Measurements from ENCODE around the gene ADCY10. TPM values are rescaled to one million over a fixed set of nuclear protein-coding genes. Genes with fewer than 3 reads are reported as not detected.

ADCY10 gene
- total and polyA plus RNA-seq, 9 of the 15 experiments (the other 6 are each of a cell fraction or from before 2014, with no cell fraction given), result 0.08 to 0.86 (median 0.22) TPM

DNA sequence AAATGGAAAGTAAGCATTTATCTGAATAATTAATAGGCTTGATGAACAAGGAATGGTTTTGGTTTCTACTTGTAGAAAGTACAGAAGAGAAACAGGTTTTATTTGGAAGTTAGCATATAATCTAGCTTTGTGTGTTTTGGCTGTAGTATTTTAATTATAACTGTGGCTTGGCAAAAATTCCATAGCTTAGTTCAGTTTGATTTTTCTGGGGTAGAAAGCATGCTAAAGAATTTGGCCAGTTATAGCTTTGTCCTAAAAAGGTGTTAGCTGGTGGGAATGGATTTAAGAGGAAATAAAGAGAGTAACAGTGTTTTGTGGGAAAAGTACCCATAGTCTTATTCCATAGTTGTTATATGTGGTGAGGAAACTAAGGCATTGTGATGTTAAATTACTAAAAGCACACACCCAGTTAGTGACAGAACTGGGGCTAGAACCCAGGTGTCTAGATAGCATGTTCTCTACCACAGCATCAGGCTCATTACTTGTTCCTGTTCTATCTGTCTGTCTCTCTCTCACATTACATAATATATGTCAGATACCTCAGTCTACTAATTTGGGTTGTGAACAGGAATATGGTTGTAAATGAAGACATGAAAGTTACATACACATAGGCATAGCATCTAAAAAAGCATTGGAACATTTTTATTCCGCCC is 137.2 kb downstream of the ADCY10 start:
- Histone ChIP-seq H3K9ac (ENCODE audit: insufficient read depth in 1 of 2, low read depth in 2 of 2, low read length in 2 of 2) (no peak overlapping the region), H3K27me3 (ENCODE audit: control insufficient read depth in 2 of 2, insufficient read depth in 2 of 2, low read length in 2 of 2) (no peaks in the 10 kb centered on the region), H3K9me3 (replicated peaks; ENCODE audit: control insufficient read depth, insufficient read depth, low read depth, low read length) (no peaks in the 10 kb centered on the region), H3K27ac (ENCODE audit: extremely low read depth, low read depth, low read length) (no peak overlapping the region), H2AFZ (ENCODE audit: low read depth, low read length) (no peak overlapping the region), H3K4me2 (ENCODE audit: insufficient read depth, low read length) (no peak overlapping the region), H3K79me2 (ENCODE audit: control insufficient read depth, insufficient read depth, low read length) (no peaks in the 10 kb centered on the region), H4K20me1 (replicated peaks; ENCODE audit: control insufficient read depth, insufficient read depth, low read length) (no peaks in the 10 kb centered on the region), H3K4me3 (no peak overlapping the region), H3K4me1 (replicated peaks in 1 of 2; ENCODE audit: control insufficient read depth in 2 of 2, insufficient read depth in 2 of 2, low read length in 2 of 2) (peaks cover 0 to 2% of the 10 kb centered on the region in 2 experiments; a peak in 1 of 5 replicates), H3K9me1 (ENCODE audit: control insufficient read depth, insufficient read depth, low read length) (no peaks in the 10 kb centered on the region), H3K36me3 (ENCODE audit: control insufficient read depth, insufficient read depth, low read length) (peaks cover 64% of the 10 kb centered on the region)
- POLR2A ChIA-PET, result interaction anchor here (0.9 to 1.6 kb wide), 3 partner anchors 13 to 21 kb away, joined by 3 to 14 read pairs (median 4); no protein-coding TSS in a partner anchor
- in situ Hi-C loops (cut with MboI), result no loop called here
- intact Hi-C loops (cut with micrococcal nuclease), result no loop called here
- BruUV-seq (replicated peaks), result no TSS peak
- no peak for ATAC-seq
- no peak for DNase-seq (ENCODE audit: extremely low read depth in 1 of 4, low spot score in 3 of 4)
- 100% methylated on average over 1 of the region's 1 CpG for WGBS (ENCODE audit: insufficient coverage, low coverage, missing lambda C conversion rate)
- TF ChIP-seq ZNF316 (IDR thresholded peaks at IDR 0.05) (peak; percentile 43; the same call in 1 of the 2 replicates), MIER1 (IDR thresholded peaks at IDR 0.05; ENCODE audit: low read depth) (no peak), PCBP1 (IDR thresholded peaks at IDR 0.05; ENCODE audit: low read depth, low read length, poor library complexity, severe bottlenecking) (no peak)
- CTCF ChIA-PET (ENCODE audit: low intra/inter-chr PET ratio), result no interaction called here
- no peak for FAIRE-seq

DNA sequence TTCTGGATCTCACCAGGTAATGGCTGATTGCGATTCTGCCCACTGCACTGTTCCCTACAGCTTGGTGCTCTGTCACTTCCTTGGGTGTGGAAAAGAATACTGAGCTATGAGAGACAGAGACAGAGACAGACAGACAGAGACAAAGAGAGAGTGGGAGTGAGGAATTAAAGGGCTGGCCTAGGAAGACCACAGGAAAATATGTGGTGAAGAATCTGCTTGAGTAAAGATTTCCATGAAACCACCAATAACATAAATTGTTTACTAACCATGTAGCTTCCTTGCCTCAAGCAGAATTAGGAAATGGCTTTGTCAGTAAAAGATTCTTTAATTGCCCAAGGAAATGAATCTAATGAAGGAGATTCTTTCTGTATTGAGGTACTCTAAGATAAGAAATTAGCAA is 137.8 kb downstream of the ADCY10 start:
- Histone ChIP-seq H3K36me3 (ENCODE audit: control insufficient read depth, insufficient read depth, low read length) (peaks cover 66% of the 10 kb centered on the region), H3K9me1 (ENCODE audit: control insufficient read depth, insufficient read depth, low read length) (no peaks in the 10 kb centered on the region), H2AFZ (ENCODE audit: low read depth, low read length) (no peak overlapping the region), H3K9ac (ENCODE audit: insufficient read depth in 1 of 2, low read depth in 2 of 2, low read length in 2 of 2) (no peak overlapping the region), H3K27ac (ENCODE audit: extremely low read depth, low read depth, low read length) (no peak overlapping the region), H3K4me1 (replicated peaks in 1 of 2; ENCODE audit: control insufficient read depth in 2 of 2, insufficient read depth in 2 of 2, low read length in 2 of 2) (peaks cover 0 to 4% of the 10 kb centered on the region in 2 experiments; a peak in 1 of 5 replicates), H3K4me3 (no peak overlapping the region), H4K20me1 (replicated peaks; ENCODE audit: control insufficient read depth, insufficient read depth, low read length) (no peaks in the 10 kb centered on the region), H3K79me2 (ENCODE audit: control insufficient read depth, insufficient read depth, low read length) (no peaks in the 10 kb centered on the region), H3K9me3 (replicated peaks; ENCODE audit: control insufficient read depth, insufficient read depth, low read depth, low read length) (no peaks in the 10 kb centered on the region), H3K27me3 (ENCODE audit: control insufficient read depth in 2 of 2, insufficient read depth in 2 of 2, low read length in 2 of 2) (no peaks in the 10 kb centered on the region), H3K4me2 (ENCODE audit: insufficient read depth, low read length) (no peak overlapping the region)
- intact Hi-C loops (cut with micrococcal nuclease), result no loop called here
- no TSS peak for BruUV-seq (replicated peaks)
- in situ Hi-C loops (cut with MboI), result no loop called here
- ChIA-PET CTCF (ENCODE audit: low intra/inter-chr PET ratio) (no interaction called here), POLR2A (interaction anchor here (0.9 to 2.6 kb wide), 4 partner anchors 9 to 21 kb away, joined by 3 to 14 read pairs (median 6); no protein-coding TSS in a partner anchor)
- 95% methylated on average over 1 of the region's 1 CpG for WGBS (ENCODE audit: insufficient coverage, low coverage, missing lambda C conversion rate)
- FAIRE-seq (no peak), DNase-seq (ENCODE audit: extremely low read depth in 1 of 4, low spot score in 3 of 4) (no peak), ATAC-seq (no peak)
- TF ChIP-seq SMARCB1 (IDR thresholded peaks at IDR 0.05; ENCODE audit: insufficient read length, low read depth), result no peak
- no peak for TF ChIP-seq ZBTB8A (IDR thresholded peaks at IDR 0.05; ENCODE audit: partially characterized antibody)
- no peak for TF ChIP-seq TAF15 (IDR thresholded peaks at IDR 0.05; ENCODE audit: low read depth, low read length)
- no peak for TF ChIP-seq FOXM1 (IDR thresholded peaks at IDR 0.05; ENCODE audit: low read depth)
- no peak for TF ChIP-seq FOXM1 (CRISPR knock-in tag; IDR thresholded peaks at IDR 0.05; ENCODE audit: low read depth)
- TF ChIP-seq, protein P1, sequence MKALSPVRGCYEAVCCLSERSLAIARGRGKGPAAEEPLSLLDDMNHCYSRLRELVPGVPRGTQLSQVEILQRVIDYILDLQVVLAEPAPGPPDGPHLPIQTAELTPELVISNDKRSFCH (CRISPR knock-in tag; IDR thresholded peaks at IDR 0.05), result no peak
- TF ChIP-seq, protein P1 (tag; IDR thresholded peaks at IDR 0.05), result no peak
- no peak for TF ChIP-seq COPS2 (conservative IDR thresholded peaks at IDR 0.05)
- TF ChIP-seq, protein P2, sequence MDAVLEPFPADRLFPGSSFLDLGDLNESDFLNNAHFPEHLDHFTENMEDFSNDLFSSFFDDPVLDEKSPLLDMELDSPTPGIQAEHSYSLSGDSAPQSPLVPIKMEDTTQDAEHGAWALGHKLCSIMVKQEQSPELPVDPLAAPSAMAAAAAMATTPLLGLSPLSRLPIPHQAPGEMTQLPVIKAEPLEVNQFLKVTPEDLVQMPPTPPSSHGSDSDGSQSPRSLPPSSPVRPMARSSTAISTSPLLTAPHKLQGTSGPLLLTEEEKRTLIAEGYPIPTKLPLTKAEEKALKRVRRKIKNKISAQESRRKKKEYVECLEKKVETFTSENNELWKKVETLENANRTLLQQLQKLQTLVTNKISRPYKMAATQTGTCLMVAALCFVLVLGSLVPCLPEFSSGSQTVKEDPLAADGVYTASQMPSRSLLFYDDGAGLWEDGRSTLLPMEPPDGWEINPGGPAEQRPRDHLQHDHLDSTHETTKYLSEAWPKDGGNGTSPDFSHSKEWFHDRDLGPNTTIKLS (IDR thresholded peaks at IDR 0.05; ENCODE audit: borderline replicate concordance, low read depth), result no peak
- no peak for TF ChIP-seq ZNF699 (CRISPR knock-in tag; IDR thresholded peaks at IDR 0.05; ENCODE audit: insufficient replicate concordance)
- no peak for TF ChIP-seq SIX5 (IDR thresholded peaks at IDR 0.05; ENCODE audit: borderline replicate concordance in 1 of 2, insufficient read depth in 1 of 2, low read depth in 1 of 2, low read length in 2 of 2)
- TF ChIP-seq NFIX (CRISPR knock-in tag; IDR thresholded peaks at IDR 0.05; ENCODE audit: low read depth), result no peak
